ENCODE measurements around the gene ZCCHC2.

ZCCHC2 gene

DNA sequence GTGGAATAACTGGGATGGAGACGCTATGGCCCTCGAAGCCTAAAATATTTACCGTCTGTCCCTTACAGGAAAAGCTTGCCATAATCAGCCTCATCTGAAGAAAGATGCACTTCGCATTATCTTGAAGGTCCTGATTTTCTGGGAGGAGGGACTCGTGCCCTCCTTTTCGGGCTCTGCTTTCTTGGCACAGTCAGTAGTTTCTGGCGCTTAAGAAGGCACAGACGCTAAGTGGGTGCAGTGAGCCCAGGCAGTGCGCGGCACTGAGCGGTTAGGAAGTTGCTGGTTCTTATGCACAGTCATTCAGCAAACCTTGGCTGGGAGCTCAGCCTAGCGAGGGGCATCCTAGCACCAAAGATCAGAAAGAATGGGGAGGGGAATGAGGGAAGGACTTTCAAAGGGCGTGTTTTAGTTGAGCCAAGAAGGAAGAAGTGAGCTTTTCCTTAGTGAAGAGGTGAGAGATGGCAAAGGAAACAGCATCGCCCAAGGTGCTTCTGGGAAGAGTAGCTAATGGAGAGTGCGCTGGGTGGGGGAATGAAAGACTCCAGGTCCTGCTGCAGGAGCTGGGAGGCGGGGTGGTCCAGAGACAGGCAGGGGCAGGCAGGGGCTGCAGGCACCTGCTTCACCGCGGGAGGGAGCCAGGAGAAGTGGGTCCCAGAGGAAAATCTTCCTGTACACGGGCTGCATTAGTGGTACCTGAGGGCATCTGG, 64.1 kb downstream of the ZCCHC2 start:
- no peaks in the 10 kb centered on the region for H3K9me3 ChIP-seq (ENCODE audit: control insufficient read depth, insufficient read depth, low read length)
- no peaks in the 10 kb centered on the region for H3K27me3 ChIP-seq (ENCODE audit: control insufficient read depth, insufficient read depth, low read length)
- no peak overlapping the region for H3K4me3 ChIP-seq (ENCODE audit: low read depth, low read length)
- H3K4me1 ChIP-seq (ENCODE audit: control insufficient read depth, insufficient read depth, low read length) = peaks cover 8% of the 10 kb centered on the region
- no peak overlapping the region for H3K9ac ChIP-seq (ENCODE audit: low read depth, low read length)
- no peaks in the 10 kb centered on the region for H3K36me3 ChIP-seq (ENCODE audit: control insufficient read depth, insufficient read depth, low read length)

DNA sequence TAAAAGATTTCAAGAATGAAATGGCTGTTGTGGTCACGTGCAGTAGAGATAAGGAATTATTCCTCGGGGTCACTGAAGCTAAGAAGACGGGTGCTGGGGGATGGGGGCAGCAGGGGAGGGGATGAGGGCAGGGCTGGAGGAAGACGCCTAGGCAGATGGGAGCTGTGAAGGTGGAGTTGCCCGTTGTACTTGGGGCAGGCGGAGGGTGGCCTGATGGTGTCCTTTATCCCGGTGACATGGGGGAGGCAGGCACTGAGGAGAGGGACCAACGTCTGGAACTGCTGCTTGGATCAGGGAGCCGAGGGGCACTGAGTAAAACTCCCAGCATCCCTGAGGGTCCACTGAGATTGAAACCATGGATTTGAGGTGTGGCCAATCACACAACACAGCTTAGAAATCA, 64.9 kb downstream of the ZCCHC2 start:
- Histone ChIP-seq H3K27me3 (ENCODE audit: control insufficient read depth, insufficient read depth, low read length) (no peaks in the 10 kb centered on the region), H3K9me3 (ENCODE audit: control insufficient read depth, insufficient read depth, low read length) (no peaks in the 10 kb centered on the region), H3K36me3 (ENCODE audit: control insufficient read depth, insufficient read depth, low read length) (no peaks in the 10 kb centered on the region), H3K4me1 (ENCODE audit: control insufficient read depth, insufficient read depth, low read length) (peaks cover 8% of the 10 kb centered on the region), H3K4me3 (ENCODE audit: low read depth, low read length) (no peak overlapping the region), H3K9ac (ENCODE audit: low read depth, low read length) (no peak overlapping the region)

DNA sequence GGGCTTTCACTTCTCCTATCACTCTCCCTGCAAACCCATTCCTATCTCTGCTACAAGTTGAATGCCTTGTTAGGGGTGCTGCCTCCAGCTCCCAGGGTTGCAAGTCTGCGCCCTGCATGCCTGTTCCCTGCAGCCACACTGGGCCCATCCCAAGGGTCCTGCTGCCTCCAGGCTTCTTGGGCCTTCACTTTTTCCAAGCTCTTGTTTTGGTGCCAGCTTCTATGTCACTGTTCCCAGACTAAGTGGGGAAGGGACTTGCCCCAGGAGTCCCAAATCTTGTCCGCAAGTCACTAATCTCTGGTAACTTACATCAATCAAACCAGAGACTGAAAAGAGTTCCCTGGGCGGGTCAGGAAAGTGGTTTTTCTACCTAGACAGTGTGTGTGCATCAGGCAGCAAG, 65.4 kb downstream of the ZCCHC2 start:
- Histone ChIP-seq H3K9ac (ENCODE audit: low read depth, low read length) (no peak overlapping the region), H3K4me1 (ENCODE audit: control insufficient read depth, insufficient read depth, low read length) (peaks cover 8% of the 10 kb centered on the region), H3K27me3 (ENCODE audit: control insufficient read depth, insufficient read depth, low read length) (no peaks in the 10 kb centered on the region), H3K36me3 (ENCODE audit: control insufficient read depth, insufficient read depth, low read length) (no peaks in the 10 kb centered on the region), H3K9me3 (ENCODE audit: control insufficient read depth, insufficient read depth, low read length) (no peaks in the 10 kb centered on the region), H3K4me3 (ENCODE audit: low read depth, low read length) (no peak overlapping the region)

DNA sequence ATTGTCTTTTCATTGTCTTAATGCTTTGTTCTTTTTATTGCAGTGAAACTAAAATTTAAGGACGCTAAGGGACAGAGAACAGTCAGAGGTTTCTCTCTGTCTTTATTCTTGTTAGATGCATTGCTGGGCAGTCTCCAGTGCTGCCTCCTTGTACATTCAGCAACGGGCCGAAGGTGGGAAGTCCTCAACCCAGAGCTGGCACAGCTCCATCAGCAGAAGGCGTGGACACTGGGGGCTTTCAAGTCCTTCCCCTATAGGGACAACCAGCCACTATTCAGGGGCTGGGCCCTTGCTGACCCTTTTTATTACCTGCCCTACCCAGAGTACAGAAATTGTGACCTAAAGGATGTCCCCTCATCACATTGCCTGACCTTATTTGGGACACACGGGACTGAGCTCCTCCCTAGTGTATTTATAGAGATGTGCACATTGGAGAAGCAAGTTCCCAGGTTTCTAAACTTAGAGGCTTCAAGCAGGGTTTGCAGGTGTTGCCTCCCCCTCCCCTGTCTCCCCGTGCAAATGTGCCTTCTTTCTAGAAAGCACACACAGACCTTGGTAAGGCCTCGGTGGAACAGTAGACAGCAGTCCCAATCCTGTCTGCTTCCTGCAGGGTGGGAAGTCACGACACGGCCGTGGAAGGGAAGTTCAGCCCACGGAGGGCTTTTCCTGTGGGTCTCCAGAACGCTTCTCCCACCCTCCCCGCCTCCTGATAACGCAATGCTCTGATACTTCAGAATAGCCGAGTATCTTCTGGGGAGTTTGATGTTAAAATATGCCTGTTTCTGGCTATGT, 68.2 kb downstream of the ZCCHC2 start:
- H3K9me3 ChIP-seq (ENCODE audit: control insufficient read depth, insufficient read depth, low read length) = no peaks in the 10 kb centered on the region
- H3K27me3 ChIP-seq (ENCODE audit: control insufficient read depth, insufficient read depth, low read length) = peaks cover 8% of the 10 kb centered on the region
- no peak overlapping the region for H3K4me3 ChIP-seq (ENCODE audit: low read depth, low read length)
- H3K9ac ChIP-seq (ENCODE audit: low read depth, low read length) = no peak overlapping the region
- H3K4me1 ChIP-seq (ENCODE audit: control insufficient read depth, insufficient read depth, low read length) = no peaks in the 10 kb centered on the region
- no peaks in the 10 kb centered on the region for H3K36me3 ChIP-seq (ENCODE audit: control insufficient read depth, insufficient read depth, low read length)

DNA sequence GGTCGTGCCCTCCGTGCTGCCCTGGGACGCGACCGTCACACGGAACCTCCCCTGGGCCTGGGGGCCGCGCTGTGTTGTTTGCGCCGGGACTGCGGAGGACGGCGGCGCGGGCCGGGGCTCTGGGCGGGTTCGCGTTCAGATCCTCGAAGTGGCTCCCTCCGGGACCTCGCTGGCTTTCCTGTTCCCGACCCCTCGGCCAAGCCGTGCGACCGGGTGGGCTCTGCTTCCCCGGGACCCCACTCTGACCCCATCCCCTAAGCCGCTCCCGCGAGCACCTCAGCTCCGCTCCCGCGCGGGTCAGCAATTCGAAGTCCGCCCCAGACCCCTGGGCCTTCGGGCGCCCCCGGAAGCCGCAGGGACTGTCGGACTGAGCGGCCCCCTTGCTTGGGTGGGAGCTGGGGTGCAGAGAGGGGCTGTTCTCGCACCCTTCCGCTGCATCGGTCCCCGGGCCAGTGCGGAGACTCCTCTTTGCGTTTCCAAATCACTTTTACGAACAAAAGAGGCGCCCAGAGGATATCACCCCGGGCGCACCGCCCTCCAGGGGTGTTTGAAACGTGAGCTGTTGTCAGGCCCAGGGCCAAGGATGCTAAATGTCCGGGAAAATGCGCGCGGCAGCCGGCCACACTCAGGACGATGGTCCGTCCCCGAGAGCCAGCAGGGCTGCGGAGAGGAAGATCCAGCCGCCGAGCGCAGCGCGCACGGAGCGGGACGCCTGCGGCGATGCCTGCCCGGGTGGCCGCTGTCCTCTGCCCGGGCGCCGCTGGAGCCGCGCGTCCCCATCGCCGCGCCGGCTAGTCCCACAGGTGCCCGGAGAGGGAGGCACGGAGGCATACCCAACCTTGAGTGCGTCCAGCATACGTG, 73.5 kb downstream of the ZCCHC2 start:
- Histone ChIP-seq H3K36me3 (ENCODE audit: control insufficient read depth, insufficient read depth, low read length) (no peaks in the 10 kb centered on the region), H3K9ac (ENCODE audit: low read depth, low read length) (peak overlapping the region; percentile 28), H3K4me3 (ENCODE audit: low read depth, low read length) (peak overlapping the region; percentile 56), H3K4me1 (ENCODE audit: control insufficient read depth, insufficient read depth, low read length) (no peaks in the 10 kb centered on the region), H3K27me3 (ENCODE audit: control insufficient read depth, insufficient read depth, low read length) (peaks cover 37% of the 10 kb centered on the region), H3K9me3 (ENCODE audit: control insufficient read depth, insufficient read depth, low read length) (no peaks in the 10 kb centered on the region)

DNA sequence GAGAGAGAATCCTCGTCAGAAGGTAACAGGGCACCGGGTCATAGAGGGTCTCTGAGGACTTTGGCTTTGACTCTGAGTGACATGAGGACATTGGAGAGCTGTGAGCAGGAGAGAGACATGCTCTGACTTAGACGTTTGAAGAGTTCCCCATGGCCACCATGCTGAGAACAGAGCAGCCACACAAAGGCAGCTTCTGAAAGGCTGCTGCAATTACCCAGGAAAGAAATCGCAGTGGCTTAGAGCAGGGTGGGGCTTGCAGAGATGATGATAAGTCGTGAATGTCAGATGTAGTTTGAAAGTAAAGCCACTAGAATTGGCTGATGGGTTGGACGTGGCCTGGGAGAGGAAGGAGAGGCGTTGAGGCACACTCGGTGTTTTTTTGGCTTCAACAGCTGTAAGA, 79.0 kb downstream of the ZCCHC2 start:
- no peaks in the 10 kb centered on the region for H3K9me3 ChIP-seq (ENCODE audit: control insufficient read depth, insufficient read depth, low read length)
- H3K36me3 ChIP-seq (ENCODE audit: control insufficient read depth, insufficient read depth, low read length) = no peaks in the 10 kb centered on the region
- H3K4me1 ChIP-seq (ENCODE audit: control insufficient read depth, insufficient read depth, low read length) = no peaks in the 10 kb centered on the region
- peaks cover 20% of the 10 kb centered on the region for H3K27me3 ChIP-seq (ENCODE audit: control insufficient read depth, insufficient read depth, low read length)
- no peak overlapping the region for H3K4me3 ChIP-seq (ENCODE audit: low read depth, low read length)
- no peak overlapping the region for H3K9ac ChIP-seq (ENCODE audit: low read depth, low read length)

DNA sequence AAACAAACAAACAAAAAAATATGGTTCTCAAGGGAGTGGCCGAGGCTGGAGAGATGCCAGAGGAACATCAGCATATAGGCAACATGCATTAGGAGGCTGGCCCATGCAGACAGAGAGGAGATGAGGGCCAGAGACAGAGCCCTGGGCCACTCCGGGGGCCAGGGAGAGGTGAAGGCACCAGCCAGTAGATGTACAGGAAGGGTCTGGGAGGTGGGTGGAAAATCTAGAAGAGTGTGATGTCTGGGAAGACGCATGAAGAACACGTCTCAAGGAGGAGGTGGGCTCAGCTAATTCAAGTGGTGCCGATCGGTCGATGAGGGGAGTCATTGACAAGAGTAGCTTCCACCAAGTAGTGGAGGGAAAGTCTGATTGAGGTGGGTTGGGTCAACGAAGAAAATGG, 79.9 kb downstream of the ZCCHC2 start:
- no peak overlapping the region for H3K9ac ChIP-seq (ENCODE audit: low read depth, low read length)
- H3K27me3 ChIP-seq (ENCODE audit: control insufficient read depth, insufficient read depth, low read length) = peaks cover 13% of the 10 kb centered on the region
- H3K4me1 ChIP-seq (ENCODE audit: control insufficient read depth, insufficient read depth, low read length) = no peaks in the 10 kb centered on the region
- H3K36me3 ChIP-seq (ENCODE audit: control insufficient read depth, insufficient read depth, low read length) = no peaks in the 10 kb centered on the region
- no peak overlapping the region for H3K4me3 ChIP-seq (ENCODE audit: low read depth, low read length)
- no peaks in the 10 kb centered on the region for H3K9me3 ChIP-seq (ENCODE audit: control insufficient read depth, insufficient read depth, low read length)

DNA sequence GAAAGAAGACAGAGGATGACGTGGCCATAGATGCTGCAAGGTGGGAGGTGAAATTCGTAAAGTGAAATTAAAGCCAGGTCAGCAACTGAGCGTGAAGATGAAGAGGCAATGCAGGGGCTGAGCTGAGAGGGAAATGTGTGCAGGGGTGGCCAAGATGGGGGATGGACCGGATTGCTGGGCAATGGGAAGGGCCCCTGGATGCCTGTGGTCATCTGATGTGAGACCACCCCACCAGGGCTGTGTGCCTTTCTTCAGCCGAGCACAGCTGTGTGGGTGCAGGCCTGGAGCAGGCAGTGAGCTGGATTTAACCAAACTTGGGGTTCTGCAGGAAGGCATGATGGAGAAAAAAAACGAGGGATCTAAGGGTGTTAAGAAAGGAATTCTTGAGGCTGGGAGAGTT, 80.4 kb downstream of the ZCCHC2 start:
- Histone ChIP-seq H3K9ac (ENCODE audit: low read depth, low read length) (no peak overlapping the region), H3K4me1 (ENCODE audit: control insufficient read depth, insufficient read depth, low read length) (no peaks in the 10 kb centered on the region), H3K9me3 (ENCODE audit: control insufficient read depth, insufficient read depth, low read length) (no peaks in the 10 kb centered on the region), H3K4me3 (ENCODE audit: low read depth, low read length) (no peak overlapping the region), H3K36me3 (ENCODE audit: control insufficient read depth, insufficient read depth, low read length) (no peaks in the 10 kb centered on the region), H3K27me3 (ENCODE audit: control insufficient read depth, insufficient read depth, low read length) (peaks cover 10% of the 10 kb centered on the region)

DNA sequence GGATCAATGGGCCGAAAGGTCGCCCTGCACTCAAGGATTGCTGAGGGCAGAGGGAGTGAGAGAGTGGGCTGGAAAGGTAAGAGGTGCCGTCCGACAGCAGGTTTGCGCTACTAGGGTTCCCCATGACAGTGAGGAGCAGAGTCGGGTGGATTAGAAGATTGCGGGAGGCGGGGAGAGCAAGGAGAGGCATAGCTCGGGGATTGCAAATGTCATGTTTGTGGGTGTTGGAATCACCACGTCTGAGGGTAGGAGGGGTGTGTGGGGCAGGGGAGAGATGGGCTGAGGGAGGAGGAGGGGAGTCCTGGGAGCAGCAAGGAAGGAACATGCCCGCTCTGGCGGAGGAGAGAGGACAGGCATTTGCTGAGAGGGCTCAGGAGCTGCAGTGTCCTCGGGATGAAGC, 81.2 kb downstream of the ZCCHC2 start:
- Histone ChIP-seq H3K9me3 (ENCODE audit: control insufficient read depth, insufficient read depth, low read length) (no peaks in the 10 kb centered on the region), H3K4me3 (ENCODE audit: low read depth, low read length) (no peak overlapping the region), H3K27me3 (ENCODE audit: control insufficient read depth, insufficient read depth, low read length) (peaks cover 5% of the 10 kb centered on the region), H3K36me3 (ENCODE audit: control insufficient read depth, insufficient read depth, low read length) (no peaks in the 10 kb centered on the region), H3K4me1 (ENCODE audit: control insufficient read depth, insufficient read depth, low read length) (no peaks in the 10 kb centered on the region), H3K9ac (ENCODE audit: low read depth, low read length) (no peak overlapping the region)

DNA sequence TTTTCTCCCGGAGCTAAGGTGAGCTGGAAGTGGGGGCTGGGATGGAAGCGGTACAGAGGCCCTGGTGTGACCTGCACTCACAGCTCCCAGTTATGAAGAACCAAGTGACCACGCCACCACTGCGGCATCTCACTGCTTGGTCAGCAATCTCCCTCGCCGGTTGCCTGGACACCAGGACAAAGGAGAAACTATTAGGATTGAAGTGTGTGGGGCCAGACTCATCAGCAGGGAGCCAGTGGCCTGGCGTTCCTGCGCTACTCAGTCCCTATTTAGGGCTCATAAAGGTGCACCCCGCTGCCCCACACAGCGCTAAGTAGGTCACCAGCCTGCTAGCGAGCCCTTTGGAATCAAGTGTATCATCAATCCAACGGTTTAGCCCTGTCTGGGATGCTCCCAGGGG, 82.9 kb downstream of the ZCCHC2 start:
- H3K9ac ChIP-seq (ENCODE audit: low read depth, low read length) = no peak overlapping the region
- no peaks in the 10 kb centered on the region for H3K9me3 ChIP-seq (ENCODE audit: control insufficient read depth, insufficient read depth, low read length)
- peaks cover under 1% of the 10 kb centered on the region for H3K27me3 ChIP-seq (ENCODE audit: control insufficient read depth, insufficient read depth, low read length)
- H3K4me3 ChIP-seq (ENCODE audit: low read depth, low read length) = no peak overlapping the region
- peaks cover 5% of the 10 kb centered on the region for H3K4me1 ChIP-seq (ENCODE audit: control insufficient read depth, insufficient read depth, low read length)
- no peaks in the 10 kb centered on the region for H3K36me3 ChIP-seq (ENCODE audit: control insufficient read depth, insufficient read depth, low read length)

DNA sequence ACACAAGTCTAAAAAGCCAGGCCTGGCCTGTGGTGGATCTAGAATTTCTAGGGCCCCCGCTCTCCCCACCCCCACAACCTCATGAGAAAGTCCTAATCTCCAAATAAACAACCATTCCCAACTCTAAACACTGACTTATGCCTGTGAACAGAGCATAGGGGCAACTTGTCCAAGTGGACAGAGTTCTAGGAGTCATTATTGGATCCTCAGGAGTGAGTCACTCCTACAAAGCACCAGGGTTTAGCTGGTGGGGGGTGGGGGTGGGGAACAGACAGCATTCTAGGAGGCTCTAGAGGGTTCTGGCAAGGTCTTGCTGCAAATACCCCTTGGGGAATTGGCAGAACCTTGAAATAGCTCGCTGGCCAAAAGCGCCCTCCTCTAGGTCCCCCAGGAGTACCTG, 83.3 kb downstream of the ZCCHC2 start:
- Histone ChIP-seq H3K27me3 (ENCODE audit: control insufficient read depth, insufficient read depth, low read length) (no peaks in the 10 kb centered on the region), H3K4me3 (ENCODE audit: low read depth, low read length) (no peak overlapping the region), H3K9me3 (ENCODE audit: control insufficient read depth, insufficient read depth, low read length) (no peaks in the 10 kb centered on the region), H3K4me1 (ENCODE audit: control insufficient read depth, insufficient read depth, low read length) (peaks cover 8% of the 10 kb centered on the region), H3K9ac (ENCODE audit: low read depth, low read length) (no peak overlapping the region), H3K36me3 (ENCODE audit: control insufficient read depth, insufficient read depth, low read length) (no peaks in the 10 kb centered on the region)

All from iPS-15b (cell line).